ENCODE measurements around the gene TDRD12.

DNA sequence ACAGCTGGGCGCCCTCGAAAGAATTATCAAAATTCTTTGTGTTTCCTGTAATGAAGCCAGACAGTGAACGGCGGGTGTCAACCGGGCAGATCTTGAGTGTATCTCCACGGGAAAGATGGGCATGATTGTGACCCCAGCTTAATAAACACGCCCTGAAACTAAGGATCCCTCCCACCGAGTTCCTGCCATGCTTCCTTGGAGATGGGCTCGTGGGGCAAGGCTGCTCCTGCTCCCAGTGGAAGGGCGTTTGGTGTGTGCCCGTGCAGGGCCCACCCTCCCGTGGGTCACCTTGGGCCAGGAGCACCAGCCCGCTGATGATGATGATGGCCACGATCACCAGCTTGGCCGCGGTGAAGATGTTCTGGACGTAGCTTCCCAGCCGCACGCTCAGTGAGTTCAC, 142.6 kb downstream of the TDRD12 start:
- TF ChIP-seq NR2F2 (IDR thresholded peaks at IDR 0.05): no peak
- TF ChIP-seq, protein P1, sequence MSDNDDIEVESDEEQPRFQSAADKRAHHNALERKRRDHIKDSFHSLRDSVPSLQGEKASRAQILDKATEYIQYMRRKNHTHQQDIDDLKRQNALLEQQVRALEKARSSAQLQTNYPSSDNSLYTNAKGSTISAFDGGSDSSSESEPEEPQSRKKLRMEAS (IDR thresholded peaks at IDR 0.05): no peak
- TF ChIP-seq, protein P2, sequence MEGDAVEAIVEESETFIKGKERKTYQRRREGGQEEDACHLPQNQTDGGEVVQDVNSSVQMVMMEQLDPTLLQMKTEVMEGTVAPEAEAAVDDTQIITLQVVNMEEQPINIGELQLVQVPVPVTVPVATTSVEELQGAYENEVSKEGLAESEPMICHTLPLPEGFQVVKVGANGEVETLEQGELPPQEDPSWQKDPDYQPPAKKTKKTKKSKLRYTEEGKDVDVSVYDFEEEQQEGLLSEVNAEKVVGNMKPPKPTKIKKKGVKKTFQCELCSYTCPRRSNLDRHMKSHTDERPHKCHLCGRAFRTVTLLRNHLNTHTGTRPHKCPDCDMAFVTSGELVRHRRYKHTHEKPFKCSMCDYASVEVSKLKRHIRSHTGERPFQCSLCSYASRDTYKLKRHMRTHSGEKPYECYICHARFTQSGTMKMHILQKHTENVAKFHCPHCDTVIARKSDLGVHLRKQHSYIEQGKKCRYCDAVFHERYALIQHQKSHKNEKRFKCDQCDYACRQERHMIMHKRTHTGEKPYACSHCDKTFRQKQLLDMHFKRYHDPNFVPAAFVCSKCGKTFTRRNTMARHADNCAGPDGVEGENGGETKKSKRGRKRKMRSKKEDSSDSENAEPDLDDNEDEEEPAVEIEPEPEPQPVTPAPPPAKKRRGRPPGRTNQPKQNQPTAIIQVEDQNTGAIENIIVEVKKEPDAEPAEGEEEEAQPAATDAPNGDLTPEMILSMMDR (IDR thresholded peaks at IDR 0.05; ENCODE audit: low read depth, low read length, missing input control): no peak

Measured in liver (tissue), 3 donors.